HG02884 (cell line): ENCODE results near the gene LGMN.

Experiments used
- ATAC-seq: cut with Tn5 transposase; IDR thresholded peaks from one replicate; pipeline ENCODE4 v1.9.1; 2021; ENCODE audit warnings: mild to moderate bottlenecking, moderate library complexity; ENCODE audit not compliant: unreplicated experiment

The LGMN gene

GRCh38 chr14:92656306-92657081 lies 91.9 kb downstream of the LGMN start:
- no peak for ATAC-seq

- ATAC-seq, result no peak
Observed at GRCh38 chr14:92655419-92656201, 92.8 kb downstream of the LGMN start.

- no peak for ATAC-seq
Observed at GRCh38 chr14:92654239-92654901, 94.1 kb downstream of the LGMN start.
